Neuronal stem cell (in vitro differentiated cells): ENCODE data around the gene METTL9.
"Not testable (repeated sequence)": the region's sequence is repeated elsewhere in the genome, so short reads cannot be mapped to it uniquely, and the experiment has no call there.

ENCODE experiments used
- DNase-seq: peaks from one replicate; pipeline ENCODE4 v3.0.0-alpha.2; 2013; ENCODE audit warnings: low spot score
- H2AFZ ChIP-seq: one replicate; pipeline ENCODE4 v1.6.1; 2013; ENCODE audit warnings: mild to moderate bottlenecking, low read length, inconsistent platforms
- H2AK5ac ChIP-seq: 2 replicates; pipeline ENCODE4 v1.6.1; 2013; ENCODE audit warnings: low read depth, mild to moderate bottlenecking, inconsistent platforms, low read length, moderate library complexity, mixed read lengths
- H2BK120ac ChIP-seq: 2 replicates; pipeline ENCODE4 v1.6.1; 2013; ENCODE audit warnings: low read depth, mild to moderate bottlenecking, inconsistent platforms, low read length, moderate library complexity, mixed read lengths
- H2BK12ac ChIP-seq: one replicate; pipeline ENCODE4 v1.6.1; 2013; ENCODE audit warnings: low read length, inconsistent platforms
- H2BK15ac ChIP-seq: 2 replicates; pipeline ENCODE4 v1.6.1; 2013; ENCODE audit warnings: mild to moderate bottlenecking, low read length, inconsistent platforms, mixed read lengths
- H2BK5ac ChIP-seq: one replicate; pipeline ENCODE4 v1.6.1; 2013; ENCODE audit warnings: inconsistent platforms, mild to moderate bottlenecking, low read length, moderate library complexity
- H3K14ac ChIP-seq: one replicate; pipeline ENCODE4 v1.6.1; 2013; ENCODE audit warnings: low read length, inconsistent platforms
- H3K18ac ChIP-seq: 2 replicates; pipeline ENCODE4 v1.6.1; 2013; ENCODE audit warnings: low read length, inconsistent platforms
- H3K23ac ChIP-seq: 2 replicates; pipeline ENCODE4 v1.6.1; 2013; ENCODE audit warnings: low read depth, mild to moderate bottlenecking, mixed read lengths, low read length, inconsistent platforms; ENCODE audit not compliant: poor library complexity
- H3K27ac ChIP-seq: replicated peaks from 3 replicates; pipeline ENCODE4 v1.5.1; 2013; ENCODE audit warnings: low read length, inconsistent platforms
- H3K27me3 ChIP-seq, 3 experiments: 2 replicates each; pipeline ENCODE4 v1.6.1; 2013; ENCODE audit warnings: low read length in 3 of 3, mild to moderate bottlenecking in 2 of 3, inconsistent platforms in 1 of 3, low read depth in 1 of 3, mixed read lengths in 1 of 3, moderate library complexity in 1 of 3; ENCODE audit not compliant: control insufficient read depth in 3 of 3, insufficient read depth in 3 of 3
- H3K36me3 ChIP-seq, 2 donors: replicated peaks in 1 of 2; 2 replicates each; pipeline ENCODE4 v1.6.1; 2013; ENCODE audit warnings: low read length in 2 of 2; ENCODE audit not compliant: control insufficient read depth in 2 of 2, insufficient read depth in 2 of 2
- H3K4ac ChIP-seq: 2 replicates; pipeline ENCODE4 v1.6.1; 2013; ENCODE audit warnings: inconsistent platforms, mild to moderate bottlenecking, low read length, moderate library complexity
- H3K4me1 ChIP-seq, 2 donors: 1 replicate in 1 of 2; 2 replicates in 1 of 2; pipeline ENCODE4 v1.6.1; 2013; ENCODE audit warnings: low read length in 2 of 2, low read depth in 1 of 2; ENCODE audit not compliant: control insufficient read depth in 2 of 2, insufficient read depth in 1 of 2
- H3K4me2 ChIP-seq: one replicate; pipeline ENCODE4 v1.6.1; 2013; ENCODE audit warnings: mild to moderate bottlenecking, low read length, inconsistent platforms; ENCODE audit not compliant: insufficient read depth, poor library complexity, severe bottlenecking
- H3K4me3 ChIP-seq, 2 donors: 2 replicates each; pipeline ENCODE4 v1.5.1; 2013; ENCODE audit warnings: low read length in 2 of 2, mild to moderate bottlenecking in 2 of 2, inconsistent platforms in 1 of 2, moderate library complexity in 1 of 2
- H3K79me1 ChIP-seq: one replicate; pipeline ENCODE4 v1.6.1; 2013; ENCODE audit warnings: low read depth, mild to moderate bottlenecking, inconsistent platforms, low read length, moderate library complexity
- H3K9ac ChIP-seq: one replicate; pipeline ENCODE4 v1.6.1; 2013; ENCODE audit warnings: mild to moderate bottlenecking, low read depth, low read length, inconsistent platforms; ENCODE audit not compliant: poor library complexity
- H3K9me3 ChIP-seq, 2 donors: replicated peaks in 1 of 2; 2 replicates each; pipeline versions ENCODE3 to v1.6.1; 2013; ENCODE audit warnings: low read length in 2 of 2, mild to moderate bottlenecking in 2 of 2, inconsistent platforms in 1 of 2, low read depth in 1 of 2, mixed read lengths in 1 of 2, moderate library complexity in 1 of 2; ENCODE audit not compliant: control insufficient read depth in 2 of 2, insufficient read depth in 1 of 2
- H4K8ac ChIP-seq: one replicate; pipeline ENCODE4 v1.6.1; 2013; ENCODE audit warnings: low read depth, mild to moderate bottlenecking, inconsistent platforms, low read length, moderate library complexity
- H4K91ac ChIP-seq: one replicate; pipeline ENCODE4 v1.6.1; 2013; ENCODE audit warnings: low read length, low read depth, mild to moderate bottlenecking, inconsistent platforms; ENCODE audit not compliant: poor library complexity
- WGBS, 2 donors: extraction: QIAGEN DNeasy Blood & Tissue Kit; methylation state at CpG; one replicate each; pipeline ENCODE4 v1.1.7; 2013; ENCODE audit warnings: missing lambda C conversion rate in 2 of 2, mixed read lengths in 1 of 2; ENCODE audit not compliant: insufficient read length in 2 of 2, insufficient replicate concordance in 1 of 2; ENCODE audit errors: extremely low coverage in 2 of 2; 5-methylcytosine and 5-hydroxymethylcytosine counted together

The METTL9 gene

GRCh38 chr16:21628772-21629171 lies 29.4 kb downstream of the METTL9 start:
- H2AK5ac ChIP-seq, result no peak overlapping the region
- no peak for DNase-seq
- peaks cover 1% of the 10 kb centered on the region for H3K79me1 ChIP-seq
- no peak overlapping the region for H3K4ac ChIP-seq
- no peak overlapping the region for H3K18ac ChIP-seq
- H3K14ac ChIP-seq, result no peak overlapping the region
- H4K8ac ChIP-seq, result no peak overlapping the region
- no peak overlapping the region for H3K4me2 ChIP-seq
- no peak overlapping the region for H2AFZ ChIP-seq
- H3K23ac ChIP-seq, result no peak overlapping the region
- no peak overlapping the region for H2BK15ac ChIP-seq
- WGBS, 2 donors, result no CpG with 5 or more reads among the region's 5 CpGs
- H3K4me3 ChIP-seq, result no peak overlapping the region
- H3K9ac ChIP-seq, result no peak overlapping the region
- H3K9me3 ChIP-seq, result peaks cover 0 to 9% of the 10 kb centered on the region in 2 donors
- no peak overlapping the region for H2BK120ac ChIP-seq
- no peak overlapping the region for H4K91ac ChIP-seq
- no peak overlapping the region for H3K27ac ChIP-seq
- H3K27me3 ChIP-seq, result no peaks in the 10 kb centered on the region
- H2BK5ac ChIP-seq, result no peak overlapping the region
- H3K36me3 ChIP-seq, result peaks cover 23 to 70% of the 10 kb centered on the region in 2 donors
- no peaks in the 10 kb centered on the region for H3K4me1 ChIP-seq
- H2BK12ac ChIP-seq, result no peak overlapping the region

GRCh38 chr16:21629616-21630539 lies 30.5 kb downstream of the METTL9 start:
- not testable (repeated sequence) for H3K27me3 ChIP-seq, DNase-seq, H3K9me3 ChIP-seq, H4K91ac ChIP-seq, H2AFZ ChIP-seq, H4K8ac ChIP-seq, H3K79me1 ChIP-seq, H3K27ac ChIP-seq, H2AK5ac ChIP-seq, H3K4me3 ChIP-seq, H2BK120ac ChIP-seq, H3K9ac ChIP-seq, H3K4ac ChIP-seq, H2BK5ac ChIP-seq, H2BK12ac ChIP-seq, H2BK15ac ChIP-seq, H3K4me2 ChIP-seq, H3K18ac ChIP-seq, H3K4me1 ChIP-seq
- H3K14ac ChIP-seq, result peak overlapping the region; percentile 71
- H3K36me3 ChIP-seq, result peaks cover 22 to 70% of the 10 kb centered on the region in 2 donors
- peak overlapping the region; percentile 85 for H3K23ac ChIP-seq
- no CpG with 5 or more reads among the region's 37 CpGs for WGBS, 2 donors

GRCh38 chr16:21630866-21631265 lies 31.5 kb downstream of the METTL9 start:
- H4K91ac ChIP-seq, H3K79me1 ChIP-seq, H3K4me3 ChIP-seq, H3K27me3 ChIP-seq, H2AK5ac ChIP-seq, H3K4ac ChIP-seq, H3K18ac ChIP-seq, DNase-seq, H3K14ac ChIP-seq, H2BK12ac ChIP-seq, H4K8ac ChIP-seq, H2BK5ac ChIP-seq, H3K27ac ChIP-seq, H2AFZ ChIP-seq, H2BK120ac ChIP-seq, H2BK15ac ChIP-seq, H3K23ac ChIP-seq, H3K4me2 ChIP-seq, H3K4me1 ChIP-seq, H3K9ac ChIP-seq, H3K9me3 ChIP-seq: not testable (repeated sequence)
- peaks cover 21 to 68% of the 10 kb centered on the region in 2 donors for H3K36me3 ChIP-seq
- WGBS, 2 donors, result no CpG with 5 or more reads among the region's 6 CpGs

- peaks cover 20 to 66% of the 10 kb centered on the region in 2 donors for H3K36me3 ChIP-seq
- not testable (repeated sequence) for H3K9ac ChIP-seq, H2BK15ac ChIP-seq, H3K18ac ChIP-seq, H2BK120ac ChIP-seq, H2BK12ac ChIP-seq, DNase-seq, H3K4me2 ChIP-seq, H3K27ac ChIP-seq, H3K79me1 ChIP-seq, H4K91ac ChIP-seq, H3K23ac ChIP-seq, H3K4me1 ChIP-seq, H3K4ac ChIP-seq, H3K27me3 ChIP-seq, H4K8ac ChIP-seq, H3K4me3 ChIP-seq, H2BK5ac ChIP-seq, H2AFZ ChIP-seq, H2AK5ac ChIP-seq, H3K14ac ChIP-seq, H3K9me3 ChIP-seq
- WGBS, 2 donors, result no CpG with 5 or more reads among the region's 8 CpGs
Observed at GRCh38 chr16:21631376-21631775, 32.0 kb downstream of the METTL9 start.
